Stimulated activated CD8-positive, alpha-beta memory T cell treated with anti-CD3 and anti-CD28 coated beads, Interleukin-7, amount 100 ng/mL, for 1 hour (primary cell): Measurements from ENCODE around the gene IL17C.
A peak's percentile ranks its signal among the peaks of the same experiment; 100 is the strongest.

ENCODE experiments used
- DNase-seq, 2 donors: peaks; one replicate each; pipeline ENCODE4 v3.0.0-alpha.2; 2020; ENCODE audit warnings: low read depth in 2 of 2

The IL17C gene

DNA sequence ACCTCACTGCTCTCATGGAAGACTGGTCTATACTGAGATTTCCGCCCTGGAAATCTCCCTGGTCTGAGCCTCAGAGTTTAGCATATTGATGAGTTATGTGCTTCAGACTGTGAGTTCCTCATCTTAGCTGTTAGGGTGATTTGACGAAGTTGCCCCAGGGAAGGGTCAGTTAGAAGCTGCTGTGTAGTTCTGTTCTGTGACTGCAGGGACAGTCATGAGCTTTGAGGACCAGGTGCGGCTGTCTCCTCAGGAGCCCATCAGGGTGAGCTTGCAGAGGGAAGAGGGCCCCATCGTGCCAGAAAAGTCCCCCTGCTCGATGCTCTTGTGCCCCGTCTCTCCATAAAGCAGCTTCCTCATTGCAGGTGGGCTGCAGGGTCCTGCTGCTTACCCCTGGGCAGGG is 28.3 kb upstream of the IL17C start:
- DNase-seq, result no peak

DNA sequence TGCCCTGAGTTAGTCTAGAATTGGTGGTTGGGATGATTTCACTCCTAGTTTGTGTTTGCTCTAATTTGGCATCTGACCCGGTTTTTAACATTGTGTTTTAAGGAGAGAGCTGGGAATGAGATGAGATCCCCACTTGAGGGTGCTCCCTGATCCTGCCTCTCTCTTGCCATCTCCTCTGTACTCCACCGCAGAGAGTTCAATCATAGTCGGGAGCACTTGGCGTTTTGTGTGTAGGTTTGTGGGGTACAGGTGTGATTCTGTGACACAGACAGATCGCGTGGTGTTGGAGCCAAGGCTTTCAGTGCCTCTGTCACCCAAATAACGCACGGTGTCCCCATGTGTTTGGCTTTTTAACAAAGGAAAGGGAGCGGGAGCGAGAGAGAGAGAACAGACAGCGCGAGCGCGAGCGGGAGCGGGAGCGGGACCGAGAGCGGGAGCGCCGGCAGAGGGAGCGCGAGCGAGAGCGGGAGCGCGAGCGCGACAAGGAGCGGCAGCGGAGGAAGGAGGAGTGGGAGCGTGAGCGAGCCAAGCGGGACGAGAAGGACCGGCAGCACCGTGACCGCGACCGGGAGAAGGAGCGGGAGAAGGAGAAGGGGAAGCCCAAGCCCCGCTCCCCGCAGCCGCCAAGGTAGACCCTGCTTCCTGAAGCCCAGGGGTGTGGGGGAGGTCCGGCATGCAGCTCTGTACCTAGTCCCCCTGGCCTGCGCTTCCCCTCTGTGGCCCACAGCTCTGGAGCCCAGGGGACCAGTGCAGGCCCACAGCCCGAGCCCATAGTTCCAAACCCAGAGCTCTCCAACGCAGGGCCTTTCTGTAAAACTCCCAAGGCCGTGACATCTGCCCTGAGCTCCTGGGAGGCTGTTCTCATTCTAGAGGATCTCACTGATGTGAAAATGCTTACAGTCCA is 27.2 kb upstream of the IL17C start:
- DNase-seq, result no peak

DNA sequence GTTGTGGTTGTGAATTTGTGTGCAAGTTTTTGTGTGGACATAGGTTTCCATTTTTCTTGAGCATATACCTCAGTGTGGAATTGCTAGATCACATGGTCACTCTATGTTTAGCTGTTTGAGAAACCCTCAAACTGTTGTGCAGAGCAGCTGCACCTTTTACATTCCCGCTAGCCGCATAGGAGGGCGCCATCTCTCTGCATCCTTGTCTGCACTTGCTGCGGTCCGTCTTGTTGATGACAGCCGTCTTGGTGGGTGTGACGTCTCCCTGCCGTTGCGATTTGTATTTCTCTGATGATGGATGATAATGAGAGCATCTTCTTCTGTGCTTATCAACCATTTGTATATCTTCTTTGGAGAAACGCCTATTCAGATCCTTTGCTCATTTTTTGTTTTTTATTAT is 25.1 kb upstream of the IL17C start:
- DNase-seq, result no peak

DNA sequence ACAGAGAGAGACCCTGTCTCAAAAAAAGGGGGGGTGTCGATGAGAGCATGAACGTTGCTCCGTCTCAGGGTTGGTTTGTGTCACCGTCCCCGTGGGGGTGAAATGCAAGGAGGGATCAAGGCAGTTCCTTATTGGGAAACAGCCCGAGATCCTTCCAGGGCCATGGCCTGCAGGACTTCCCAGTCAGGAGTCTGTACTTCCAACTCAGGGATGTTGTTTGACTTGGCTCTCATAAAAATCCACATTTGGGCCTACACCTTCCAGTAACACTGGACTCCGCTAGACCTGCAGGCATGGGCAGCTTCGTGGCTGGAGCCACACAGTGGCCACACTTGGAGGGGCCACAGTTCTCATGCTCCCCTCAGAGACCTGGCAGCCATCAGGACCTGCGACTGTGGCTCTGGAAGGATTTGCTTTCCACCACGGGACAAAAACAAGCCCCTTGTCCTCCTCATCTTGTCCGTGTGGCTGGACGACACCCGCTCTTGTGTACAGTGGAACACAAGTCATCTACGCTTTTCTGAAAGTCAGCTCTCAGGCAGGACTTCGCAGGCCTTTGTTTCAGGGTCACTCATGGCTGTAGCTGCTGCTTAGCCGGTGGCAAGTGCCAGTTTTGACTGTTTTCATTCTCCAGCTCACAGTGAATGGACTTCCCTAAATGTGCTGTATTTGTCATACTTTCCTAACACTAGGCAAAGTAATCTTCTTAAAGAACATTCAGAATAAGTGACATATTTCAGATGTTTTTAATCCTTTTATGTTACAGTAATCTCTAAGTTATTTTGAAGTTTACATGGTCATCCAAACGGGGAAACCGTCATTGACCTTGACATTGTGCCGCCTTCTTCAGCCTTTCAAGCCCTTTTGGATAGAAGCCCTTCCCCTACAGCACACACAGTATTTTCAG is 24.2 kb upstream of the IL17C start:
- no peak for DNase-seq

DNA sequence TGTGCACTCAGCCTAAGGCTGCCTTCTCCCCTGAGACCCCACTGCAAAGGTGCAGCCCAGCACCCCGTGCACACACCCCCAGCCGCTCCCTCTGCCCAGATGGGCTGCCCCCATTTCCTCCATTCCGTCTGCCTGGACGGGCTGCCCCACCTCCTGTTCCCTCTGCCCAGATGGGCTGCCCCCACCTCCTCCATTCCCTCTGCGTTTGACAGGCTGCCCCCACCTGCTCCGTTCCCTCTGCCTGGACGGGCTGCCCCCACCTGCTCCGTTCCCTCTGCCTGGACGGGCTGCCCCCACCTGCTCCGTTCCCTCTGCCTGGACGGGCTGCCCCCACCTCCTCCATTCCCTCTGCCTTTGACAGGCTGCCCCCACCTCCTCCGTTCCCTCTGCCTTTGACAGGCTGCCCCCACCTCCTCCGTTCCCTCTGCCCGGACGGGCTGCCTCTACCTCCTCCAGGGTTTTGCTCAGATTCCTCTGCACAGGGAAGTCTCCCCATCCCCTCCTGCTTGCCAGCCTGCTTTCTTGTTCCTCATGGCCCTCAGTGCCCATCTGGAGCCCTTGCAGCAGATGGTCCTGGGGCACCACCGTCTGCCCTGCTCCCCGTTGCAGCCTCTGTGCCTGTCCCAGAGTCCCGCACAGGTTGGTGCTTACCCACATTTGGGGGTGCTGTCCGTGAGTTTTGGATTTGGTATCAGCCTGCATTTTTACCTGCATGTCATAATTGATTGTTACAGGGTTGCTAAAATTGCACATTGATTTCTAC is 23.4 kb upstream of the IL17C start:
- no peak for DNase-seq

DNA sequence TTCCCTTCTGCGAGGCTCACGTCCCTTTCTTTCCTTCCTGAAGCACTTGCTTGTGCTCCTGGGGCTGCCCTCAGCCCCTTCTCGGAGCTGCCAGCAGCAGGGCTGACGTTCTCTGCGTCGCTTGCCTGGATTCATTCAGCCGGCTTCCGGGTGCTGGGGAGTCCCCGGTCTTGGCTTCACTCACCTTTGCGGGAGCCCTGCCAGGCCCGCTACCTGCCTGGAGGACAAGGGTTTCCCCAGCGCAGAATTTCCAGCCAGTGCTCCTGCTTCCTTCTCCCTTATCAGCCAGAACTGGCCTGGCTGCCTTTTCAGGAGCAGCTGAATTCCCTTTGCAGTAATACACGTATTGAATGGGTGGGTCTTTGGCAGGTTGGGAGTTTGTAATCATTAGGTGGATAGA is 22.1 kb upstream of the IL17C start:
- no peak for DNase-seq

DNA sequence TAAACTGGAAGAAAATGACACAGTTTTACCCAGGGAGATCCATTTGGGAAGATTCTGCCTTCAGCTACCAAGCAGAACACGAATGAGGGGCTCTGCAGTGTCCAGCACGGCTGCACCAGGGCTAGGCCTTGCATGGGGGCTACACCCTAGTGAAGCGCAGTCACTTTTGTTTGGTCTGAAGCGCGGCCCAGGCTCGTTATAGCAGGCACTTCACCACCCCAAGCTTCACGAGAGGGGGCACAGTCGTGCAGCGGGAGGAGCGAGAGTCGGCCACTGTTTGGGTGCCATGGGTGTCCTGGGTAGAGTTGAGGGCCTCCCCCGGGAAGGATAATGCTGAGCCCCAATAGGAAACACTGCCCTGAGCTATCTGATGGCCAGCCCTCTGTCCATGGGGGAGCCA is 21.6 kb upstream of the IL17C start:
- no peak for DNase-seq

DNA sequence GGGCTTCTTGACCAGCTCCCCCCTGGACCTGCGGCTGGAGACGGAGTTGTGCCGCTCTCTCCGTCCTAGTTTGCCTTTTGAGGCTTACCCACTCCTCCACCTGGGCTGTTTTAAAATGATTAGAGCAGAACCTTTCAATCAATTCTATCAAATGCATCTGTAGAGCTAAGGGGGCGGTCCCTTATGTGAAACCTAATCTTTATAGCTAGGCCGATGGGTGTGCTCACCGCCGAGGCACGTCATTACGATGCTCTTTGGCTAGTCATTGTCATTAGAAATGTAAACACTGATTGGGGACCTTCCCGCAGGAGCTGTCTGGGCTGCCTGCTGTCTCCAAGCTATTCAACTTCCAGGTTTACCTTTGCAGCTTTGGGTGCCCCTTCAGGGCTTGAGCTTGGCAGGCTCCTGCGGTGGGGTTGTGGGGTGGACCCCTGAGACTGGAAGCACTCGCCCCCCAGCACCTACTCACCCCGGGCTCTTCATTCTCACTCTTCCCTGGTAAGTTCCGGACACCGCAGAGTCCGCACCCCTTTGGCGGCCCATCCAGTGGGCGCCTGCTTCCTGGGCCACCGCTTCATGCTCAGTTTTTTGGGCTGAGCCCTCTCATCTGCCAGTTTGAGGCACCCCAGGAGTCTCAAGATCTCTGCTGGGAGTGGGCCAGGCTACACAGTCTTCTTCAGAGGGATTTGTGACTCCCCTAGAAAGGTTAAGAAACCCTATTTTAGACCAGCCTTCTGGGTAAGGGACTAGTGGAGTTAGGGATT is 20.9 kb upstream of the IL17C start:
- DNase-seq, result no peak

DNA sequence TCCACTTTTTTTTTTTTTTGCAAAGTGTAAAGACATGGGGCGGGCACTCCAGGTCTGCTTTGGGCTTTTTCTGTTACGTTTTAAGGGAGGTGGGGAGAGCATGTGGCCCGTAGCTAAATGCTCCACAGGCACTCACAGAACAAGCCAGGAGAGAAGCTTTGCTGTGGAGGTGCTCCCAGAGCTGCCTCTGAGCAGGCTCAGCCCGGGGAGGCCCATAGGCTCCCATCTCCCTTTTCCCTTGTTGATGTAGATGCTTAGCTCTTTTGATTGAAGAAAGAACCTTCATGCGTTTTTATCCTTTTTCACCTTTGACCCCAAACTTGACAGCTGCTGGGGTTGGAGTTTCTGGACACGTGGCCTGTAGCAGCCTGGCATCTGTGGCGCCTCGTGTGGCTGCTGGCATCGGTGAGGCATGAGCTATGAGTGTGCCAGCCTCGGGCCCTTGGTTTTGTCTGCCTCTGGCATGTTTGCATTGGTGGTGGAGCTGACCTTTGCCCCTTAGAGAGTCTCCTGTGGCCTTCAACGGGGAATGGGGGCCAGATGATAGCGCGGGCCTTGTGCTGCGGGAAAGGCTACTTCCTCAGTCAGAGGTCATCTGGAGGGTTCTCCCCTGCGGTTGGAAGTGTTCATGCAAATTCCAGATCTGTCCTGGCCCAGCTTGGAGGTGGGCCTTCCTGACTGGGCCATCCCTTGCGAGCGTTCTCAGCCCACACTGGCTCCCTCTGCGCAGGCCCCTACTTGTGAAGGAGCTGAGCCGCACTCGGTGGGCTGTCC is 20.0 kb upstream of the IL17C start:
- no peak for DNase-seq

DNA sequence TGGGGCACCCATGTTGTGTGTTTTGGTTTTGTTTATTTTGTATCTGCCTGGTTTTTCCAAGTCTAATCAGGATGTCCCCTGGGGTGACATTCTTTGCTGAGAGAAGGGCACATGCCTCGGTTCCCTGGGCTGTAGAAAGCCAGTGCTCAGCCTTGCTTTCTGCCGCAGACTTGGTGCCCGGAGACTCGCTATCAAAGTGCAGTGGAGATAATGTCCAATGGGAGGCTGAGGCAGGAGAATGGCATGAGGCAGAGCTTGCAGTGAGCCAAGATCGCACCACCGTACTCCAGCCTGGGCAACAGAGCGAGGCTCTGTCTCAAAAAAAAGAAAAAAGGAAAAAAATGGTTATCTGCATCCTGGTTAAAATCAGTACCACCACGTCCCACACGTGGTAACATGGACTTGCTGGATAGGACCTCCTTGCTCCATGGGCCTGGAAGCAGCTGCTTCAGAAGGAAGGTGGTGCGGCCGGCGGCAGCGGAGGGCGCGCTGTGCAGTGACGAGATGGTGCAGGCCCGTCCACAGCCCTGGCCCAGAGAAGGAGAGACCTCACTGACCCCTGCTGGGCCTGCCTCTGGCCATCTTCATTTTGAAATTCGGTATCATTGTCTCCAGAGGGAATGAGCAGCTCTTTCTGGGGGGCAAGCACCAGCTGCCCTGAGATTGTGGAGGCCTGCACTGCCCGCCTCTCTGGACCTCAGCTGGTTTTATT is 19.3 kb upstream of the IL17C start:
- no peak for DNase-seq

DNA sequence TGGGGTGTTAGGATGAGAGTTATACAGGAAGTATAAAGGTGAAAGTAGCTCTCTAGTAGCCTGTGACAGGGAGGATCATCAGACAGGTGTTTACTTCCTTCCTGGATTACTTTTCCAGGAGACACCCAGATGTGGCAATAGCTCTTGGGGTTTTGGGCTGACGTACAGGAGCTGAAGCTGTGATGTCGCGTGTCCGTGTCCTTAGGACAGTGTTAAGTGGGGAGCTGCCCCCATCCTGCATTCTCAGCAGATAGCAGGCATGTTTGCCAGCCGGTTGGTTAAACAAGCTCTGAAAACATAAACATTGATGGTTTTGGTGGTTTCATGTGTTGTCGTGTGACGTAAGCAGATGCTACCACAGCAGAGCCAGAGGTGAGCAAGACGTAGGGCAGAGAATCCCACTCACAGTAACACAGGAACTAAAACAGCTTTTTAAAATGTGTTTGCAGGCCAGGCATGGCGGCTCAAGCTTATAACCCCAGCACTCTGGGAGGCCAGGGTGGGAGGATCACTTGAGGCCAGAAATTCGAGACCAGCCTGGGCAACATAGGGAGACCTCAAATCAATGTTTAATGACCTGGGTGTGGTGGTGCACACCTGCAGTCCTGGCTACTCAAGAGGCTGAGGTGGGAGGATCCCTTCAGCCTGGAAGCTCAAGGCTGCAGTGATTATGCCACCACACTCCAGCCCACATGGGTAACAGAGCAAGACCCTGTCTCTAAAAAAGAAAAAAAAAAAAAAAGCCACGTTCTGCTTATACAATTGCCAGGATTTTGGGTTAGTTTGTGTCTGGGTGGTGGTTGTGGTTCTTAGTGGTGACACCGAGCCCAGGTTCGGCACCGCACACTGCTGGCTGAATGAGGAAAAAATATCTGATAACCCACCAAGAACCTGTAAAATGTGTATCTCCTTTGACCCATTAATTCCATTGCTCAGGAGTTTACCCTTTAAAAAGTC is 18.2 kb upstream of the IL17C start:
- peak; percentile 49 to 50 for DNase-seq

DNA sequence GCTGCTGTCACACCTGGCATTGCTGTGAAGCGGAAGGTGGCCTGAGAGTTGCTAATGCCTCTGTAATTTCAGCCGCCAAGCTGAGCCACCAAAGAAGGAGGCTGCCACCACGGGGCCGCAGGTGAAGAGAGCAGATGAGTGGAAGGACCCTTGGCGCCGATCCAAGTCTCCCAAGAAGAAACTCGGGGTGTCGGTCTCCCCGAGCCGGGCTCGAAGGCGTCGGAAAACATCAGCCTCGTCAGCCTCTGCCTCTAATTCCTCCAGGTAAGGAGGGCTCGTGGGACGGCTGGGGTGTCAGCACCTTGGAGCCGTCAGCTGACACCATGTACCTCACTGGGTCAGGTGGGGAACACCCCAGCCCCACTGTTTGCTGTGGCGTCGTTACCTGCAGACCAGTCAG is 16.2 kb upstream of the IL17C start:
- DNase-seq, result no peak

DNA sequence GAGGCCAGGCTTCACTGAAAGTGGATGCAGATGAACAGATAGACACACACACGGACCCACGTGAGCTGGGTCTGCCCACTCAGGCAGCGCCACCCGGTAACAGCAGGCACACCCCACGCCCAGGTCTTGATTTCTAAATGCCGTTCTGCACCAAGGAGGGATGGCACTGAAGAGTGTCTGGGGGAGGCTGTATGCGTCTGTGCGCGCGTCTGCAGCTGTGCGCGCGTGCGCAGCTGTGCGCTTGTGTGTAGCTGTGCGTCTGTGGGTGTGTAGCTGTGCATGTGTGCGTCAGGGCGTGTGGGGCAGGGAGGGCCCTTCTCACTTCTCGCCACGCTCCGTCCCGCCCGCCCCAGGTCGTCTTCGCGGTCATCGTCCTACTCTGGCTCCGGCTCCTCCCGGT is 15.5 kb upstream of the IL17C start:
- DNase-seq, result no peak

DNA sequence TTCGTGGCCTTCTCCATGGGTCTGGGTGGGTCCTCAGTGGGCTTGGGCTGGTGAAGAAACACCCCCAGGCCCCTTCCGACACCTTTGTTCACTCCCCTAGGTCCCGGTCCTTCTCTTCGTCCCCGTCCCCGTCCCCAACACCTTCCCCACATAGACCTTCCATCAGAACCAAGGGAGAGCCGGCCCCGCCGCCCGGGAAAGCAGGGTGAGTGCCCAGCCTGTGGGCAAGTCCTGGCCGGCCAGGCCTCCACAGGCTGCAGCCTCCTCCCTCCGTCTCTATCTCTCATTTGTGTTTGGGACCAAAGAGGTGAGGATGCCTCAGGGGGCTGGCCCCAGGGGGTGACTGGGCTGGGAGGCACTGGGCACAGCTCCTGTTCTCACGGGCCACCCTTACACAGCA is 14.5 kb upstream of the IL17C start:
- DNase-seq, result no peak

DNA sequence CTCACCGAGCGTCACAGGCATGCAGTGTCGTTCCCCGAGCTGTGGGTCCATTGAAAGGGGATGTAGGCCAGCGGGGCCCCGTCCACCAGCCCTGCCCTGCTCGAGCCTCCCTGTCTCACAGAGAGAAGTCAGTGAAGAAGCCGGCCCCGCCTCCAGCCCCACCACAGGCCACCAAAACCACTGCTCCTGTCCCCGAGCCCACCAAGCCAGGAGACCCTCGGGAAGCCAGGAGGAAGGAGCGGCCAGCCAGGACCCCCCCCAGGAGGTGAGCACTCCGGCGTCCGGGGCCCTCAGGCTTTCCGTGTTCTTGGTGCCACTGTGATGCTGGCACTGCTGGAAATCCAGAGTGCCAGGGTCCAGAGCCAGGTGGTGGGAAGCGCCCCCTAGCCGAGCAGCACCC is 13.9 kb upstream of the IL17C start:
- DNase-seq, result no peak

DNA sequence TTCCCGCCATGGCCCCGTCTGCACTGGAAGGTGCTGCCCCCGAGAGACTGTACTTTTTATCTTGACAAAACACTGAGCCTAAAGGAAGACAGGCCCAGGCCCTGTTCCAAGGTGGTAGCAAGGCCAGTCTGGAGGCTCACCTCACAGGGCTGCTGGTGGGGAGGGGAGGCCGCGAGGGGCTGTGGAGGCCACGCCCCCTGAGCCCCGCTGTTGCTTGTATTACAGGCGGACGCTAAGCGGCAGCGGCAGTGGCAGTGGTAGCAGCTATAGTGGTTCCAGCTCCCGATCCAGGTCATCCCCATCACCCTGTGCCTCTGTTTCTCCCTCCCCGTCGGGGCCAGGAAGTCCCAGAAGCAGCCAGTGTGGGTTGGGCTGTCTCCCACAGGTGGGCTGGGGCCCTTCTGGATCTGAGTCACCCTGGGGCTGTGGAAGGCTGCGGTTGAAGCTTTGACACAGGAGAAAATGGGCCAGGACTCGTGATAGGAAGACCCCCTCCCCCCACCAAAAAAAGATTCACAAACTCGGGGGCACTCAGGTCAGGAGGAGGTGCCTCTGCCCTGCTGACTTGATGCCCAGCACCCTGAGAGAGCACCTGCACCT is 13.3 kb upstream of the IL17C start:
- no peak for DNase-seq

DNA sequence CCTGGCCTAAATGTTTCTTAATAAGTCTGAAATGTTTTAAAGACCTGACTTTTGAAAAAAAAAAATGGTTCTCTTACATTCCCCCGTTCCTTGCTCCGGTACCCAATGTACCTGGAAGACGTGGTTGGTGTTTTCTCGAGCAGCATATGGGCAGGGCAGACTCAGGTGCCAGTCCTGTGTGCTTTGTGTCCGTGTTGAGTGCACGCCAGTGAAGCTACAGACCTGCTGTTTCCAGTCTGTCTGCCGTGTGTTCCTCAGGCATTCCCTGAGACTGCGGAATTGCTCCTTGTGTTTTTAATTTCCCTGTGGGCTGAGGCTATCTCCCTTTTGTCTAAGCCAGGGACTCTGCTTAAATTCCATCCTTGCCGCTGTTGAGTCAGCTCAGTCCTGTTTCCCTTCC is 11.7 kb upstream of the IL17C start:
- no peak for DNase-seq
